Measurements from ENCODE around the gene LRATD1. TPM values are rescaled to one million over a fixed set of nuclear protein-coding genes. Genes with fewer than 3 reads are reported as not detected.

LRATD1 gene, protein sequence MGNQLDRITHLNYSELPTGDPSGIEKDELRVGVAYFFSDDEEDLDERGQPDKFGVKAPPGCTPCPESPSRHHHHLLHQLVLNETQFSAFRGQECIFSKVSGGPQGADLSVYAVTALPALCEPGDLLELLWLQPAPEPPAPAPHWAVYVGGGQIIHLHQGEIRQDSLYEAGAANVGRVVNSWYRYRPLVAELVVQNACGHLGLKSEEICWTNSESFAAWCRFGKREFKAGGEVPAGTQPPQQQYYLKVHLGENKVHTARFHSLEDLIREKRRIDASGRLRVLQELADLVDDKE
- total RNA-seq, result 0.49 and 2.8 TPM in 2 replicates

DNA sequence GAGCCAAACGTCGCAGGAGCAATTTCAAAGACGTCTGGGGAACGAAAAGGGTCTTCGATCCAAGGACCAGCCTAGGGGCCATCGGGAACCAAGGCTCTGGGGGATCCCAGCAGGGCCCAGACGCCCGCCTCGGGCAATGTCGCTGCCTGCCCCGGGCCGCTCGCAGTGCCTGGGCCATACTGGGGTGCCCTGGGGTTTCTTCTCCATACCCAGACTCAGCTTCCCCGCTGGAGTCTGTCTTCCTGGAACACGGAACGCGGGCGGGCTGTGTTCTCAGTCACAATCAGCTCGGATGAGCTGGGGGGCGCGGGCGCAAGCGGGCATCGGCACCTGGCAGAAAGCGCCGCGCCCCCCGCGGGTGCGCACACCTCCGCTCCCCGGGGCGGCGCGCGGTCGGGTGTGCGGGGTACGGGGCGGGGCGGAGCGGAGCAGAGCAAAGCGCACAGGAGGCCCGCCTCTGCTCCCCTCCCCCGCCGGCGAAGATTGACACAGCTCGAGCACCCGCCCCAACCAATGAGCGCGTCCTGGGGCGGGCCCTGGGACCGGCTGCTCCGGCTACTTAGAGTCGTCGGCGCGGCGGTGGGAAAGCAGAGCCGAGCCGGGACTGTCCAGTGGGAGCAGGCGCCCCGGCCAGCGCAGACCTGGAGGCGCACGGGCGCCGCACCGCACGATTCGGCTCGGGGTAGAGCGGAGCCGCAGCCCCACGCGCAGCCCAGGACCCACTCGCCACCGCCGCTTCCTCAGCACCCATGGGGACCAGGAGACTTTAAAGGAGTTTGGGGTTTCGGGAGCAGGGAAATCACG, at the start of gene LRATD1:
Gene LRATD1 (plus strand): TSS at position 585 of the 804 bp plus-strand sequence. CDS start 1,263 bp downstream, outside the sequence.

All from mesangial cell (primary cell).